NCI-H2227 (cell line): ENCODE data around the gene JMY.
A peak's percentile ranks its signal among the peaks of the same experiment; 100 is the strongest.
"Not testable (repeated sequence)": the region's sequence is repeated elsewhere in the genome, so short reads cannot be mapped to it uniquely, and the experiment has no call there.

Source experiments
- DNase-seq: peaks from one replicate; lab custom pipeline; 2025; ENCODE audit not compliant: unreplicated experiment; lab: John Stamatoyannopoulos, UW

The JMY gene

GRCh38 chr5:79236362-79236969 is 535 bp downstream of the JMY start:
- DNase-seq, result peak; percentile 48

- peak; percentile 18 for DNase-seq
Measured at GRCh38 chr5:79236970-79237739, 1.2 kb downstream of the JMY start.

GRCh38 chr5:79237740-79238560 is 2.0 kb downstream of the JMY start:
- DNase-seq, result peak; percentile 2

- no peak for DNase-seq
Measured at GRCh38 chr5:79240561-79240960, 4.6 kb downstream of the JMY start.

GRCh38 chr5:79241535-79241979 is 5.6 kb downstream of the JMY start:
- DNase-seq, result no peak

- no peak for DNase-seq
Measured at GRCh38 chr5:79242242-79243039, 6.5 kb downstream of the JMY start.

GRCh38 chr5:79243224-79243623 is 7.3 kb downstream of the JMY start:
- DNase-seq, result no peak

- not testable (repeated sequence) for DNase-seq
Measured at GRCh38 chr5:79254067-79254466, 18.1 kb downstream of the JMY start.

GRCh38 chr5:79255786-79256557 is 20.0 kb downstream of the JMY start:
- peak; percentile 4 for DNase-seq

GRCh38 chr5:79256563-79256962 is 20.6 kb downstream of the JMY start:
- no peak for DNase-seq

GRCh38 chr5:79257314-79257713 is 21.4 kb downstream of the JMY start:
- DNase-seq, result no peak

GRCh38 chr5:79258801-79259200 is 22.9 kb downstream of the JMY start:
- no peak for DNase-seq

- DNase-seq, result no peak
Measured at GRCh38 chr5:79259383-79259782, 23.5 kb downstream of the JMY start.

GRCh38 chr5:79259810-79260209 is 23.9 kb downstream of the JMY start:
- no peak for DNase-seq

GRCh38 chr5:79261897-79262296 is 26.0 kb downstream of the JMY start:
- DNase-seq, result no peak

- DNase-seq, result no peak
Measured at GRCh38 chr5:79263290-79263689, 27.4 kb downstream of the JMY start.

GRCh38 chr5:79267180-79267579 is 31.2 kb downstream of the JMY start:
- DNase-seq, result no peak

GRCh38 chr5:79269733-79270166 is 33.8 kb downstream of the JMY start:
- no peak for DNase-seq

GRCh38 chr5:79273341-79273740 is 37.4 kb downstream of the JMY start:
- DNase-seq, result no peak

GRCh38 chr5:79284846-79285245 is 48.9 kb downstream of the JMY start:
- DNase-seq, result no peak
